ENCODE measurements around the gene UPK3A.
"Not testable (repeated sequence)": the region's sequence is repeated elsewhere in the genome, so short reads cannot be mapped to it uniquely, and the experiment has no call there.

The UPK3A gene

GRCh38 chr22:45278125-45278524 is 6.6 kb upstream of the UPK3A start:
- DNase-seq (ENCODE audit: low read depth in 1 of 2, low spot score in 1 of 2), result no peak

- DNase-seq (ENCODE audit: low read depth in 1 of 2, low spot score in 1 of 2), result no peak
Observed at GRCh38 chr22:45280587-45280980, 4.2 kb upstream of the UPK3A start.

- DNase-seq (ENCODE audit: low read depth in 1 of 2, low spot score in 1 of 2), result no peak
Observed at GRCh38 chr22:45281010-45281409, 3.7 kb upstream of the UPK3A start.

- DNase-seq (ENCODE audit: low read depth in 1 of 2, low spot score in 1 of 2), result no peak
Observed at GRCh38 chr22:45285263-45286058, 712 bp downstream of the UPK3A start.

GRCh38 chr22:45286854-45287551 is 2.3 kb downstream of the UPK3A start:
- no peak for DNase-seq (ENCODE audit: low read depth in 1 of 2, low spot score in 1 of 2)

GRCh38 chr22:45290410-45290936 is 5.7 kb downstream of the UPK3A start:
- no peak for DNase-seq (ENCODE audit: low read depth in 1 of 2, low spot score in 1 of 2)

- DNase-seq (ENCODE audit: low read depth in 1 of 2, low spot score in 1 of 2), result no peak
Observed at GRCh38 chr22:45291061-45291930, 6.5 kb downstream of the UPK3A start.

- no peak for DNase-seq (ENCODE audit: low read depth in 1 of 2, low spot score in 1 of 2)
Observed at GRCh38 chr22:45291931-45292290, 7.2 kb downstream of the UPK3A start.

GRCh38 chr22:45292731-45293442 is 8.1 kb downstream of the UPK3A start:
- no peak for DNase-seq (ENCODE audit: low read depth in 1 of 2, low spot score in 1 of 2)

GRCh38 chr22:45294030-45294429 is 9.3 kb downstream of the UPK3A start:
- DNase-seq (ENCODE audit: low read depth in 1 of 2, low spot score in 1 of 2), result no peak

- not testable (repeated sequence) for DNase-seq (ENCODE audit: low read depth in 1 of 2, low spot score in 1 of 2)
Observed at GRCh38 chr22:45295004-45295403, 10.3 kb downstream of the UPK3A start.

GRCh38 chr22:45295492-45295891 is 10.7 kb downstream of the UPK3A start:
- no peak for DNase-seq (ENCODE audit: low read depth in 1 of 2, low spot score in 1 of 2)

GRCh38 chr22:45296628-45297297 is 12.0 kb downstream of the UPK3A start:
- DNase-seq (ENCODE audit: low read depth in 1 of 2, low spot score in 1 of 2), result no peak

- DNase-seq (ENCODE audit: low read depth in 1 of 2, low spot score in 1 of 2), result no peak
Observed at GRCh38 chr22:45298934-45299505, 14.3 kb downstream of the UPK3A start.

- DNase-seq (ENCODE audit: low read depth in 1 of 2, low spot score in 1 of 2), result no peak
Observed at GRCh38 chr22:45302751-45303150, 18.0 kb downstream of the UPK3A start.

- DNase-seq (ENCODE audit: low read depth in 1 of 2, low spot score in 1 of 2), result no peak
Observed at GRCh38 chr22:45303181-45303580, 18.4 kb downstream of the UPK3A start.

- no peak for DNase-seq (ENCODE audit: low read depth in 1 of 2, low spot score in 1 of 2)
Observed at GRCh38 chr22:45304971-45305370, 20.2 kb downstream of the UPK3A start.

GRCh38 chr22:45305456-45306075 is 20.8 kb downstream of the UPK3A start:
- DNase-seq (ENCODE audit: low read depth in 1 of 2, low spot score in 1 of 2), result no peak

- no peak for DNase-seq (ENCODE audit: low read depth in 1 of 2, low spot score in 1 of 2)
Observed at GRCh38 chr22:45306139-45306538, 21.4 kb downstream of the UPK3A start.

Measured in stimulated activated CD4-positive, alpha-beta T cell treated with anti-CD3 and anti-CD28 coated beads, Interleukin-15, amount 100 ng/mL, for 1 hour (primary cell).